Activated CD8-positive, alpha-beta T cell treated with anti-CD3 and anti-CD28 coated beads for 36 hours (primary cell): ENCODE data around the gene APPL2. TPM values are rescaled to one million over a fixed set of nuclear protein-coding genes. Genes with fewer than 3 reads are reported as not detected.
A peak's percentile ranks its signal among the peaks of the same experiment; 100 is the strongest.
"Not testable (repeated sequence)": the region's sequence is repeated elsewhere in the genome, so short reads cannot be mapped to it uniquely, and the experiment has no call there.

ENCODE experiments used
- ATAC-seq: fragments of 200-7000 bp; cut with Tn5 transposase; one replicate; pipeline ENCODE4 v1.10.0; 2021; ENCODE audit warnings: mild to moderate bottlenecking, moderate library complexity
- CTCF ChIA-PET: fragments of 350-600 bp; sonication (Branson Sonifier 250); formaldehyde crosslinking; loops from one replicate; lab custom pipeline; 2021; ENCODE audit warnings: antibody characterized with exemption; lab: Charles Lee
- POLR2A ChIA-PET: fragments of 350-600 bp; sonication (Branson Sonifier 250); formaldehyde crosslinking; loops from one replicate; lab custom pipeline; 2021; ENCODE audit warnings: antibody characterized with exemption; lab: Charles Lee
- DNase-seq: peaks from one replicate; pipeline ENCODE4 v3.0.0-alpha.2; 2020
- H3K27ac Mint-ChIP-seq: one replicate; pipeline ENCODE4 v1.8.0; 2021; ENCODE audit warnings: mild to moderate bottlenecking, mixed read lengths
- H3K27me3 Mint-ChIP-seq: one replicate; pipeline ENCODE4 v1.8.0; 2021; ENCODE audit warnings: mixed read lengths
- H3K36me3 Mint-ChIP-seq: one replicate; pipeline ENCODE4 v1.8.0; 2021; ENCODE audit warnings: low read depth, mixed read lengths
- H3K4me1 Mint-ChIP-seq: one replicate; pipeline ENCODE4 v1.8.0; 2021; ENCODE audit warnings: low read depth, mixed read lengths
- H3K4me3 Mint-ChIP-seq: one replicate; pipeline ENCODE4 v1.8.0; 2021; ENCODE audit warnings: mild to moderate bottlenecking, moderate library complexity, mixed read lengths
- H3K9me3 Mint-ChIP-seq: one replicate; pipeline ENCODE4 v1.8.0; 2021; ENCODE audit warnings: mixed read lengths
- intact Hi-C: fragments of 100-400 bp; cut with micrococcal nuclease; formaldehyde crosslinking; loops from one replicate; pipeline ENCODE4 v1.10.0; 2022
- total RNA-seq, 2 experiments: library from RNA; stranded (reverse); gene quantifications; one replicate each; pipeline ENCODE4 v1.2.3, GENCODE V29; 2021
- TF ChIP-seq, protein P1 (sequence below): fragments of 200-600 bp; IDR thresholded peaks from one replicate; pipeline ENCODE4 v1.8.0; 2022; ENCODE audit warnings: antibody characterized with exemption, mild to moderate bottlenecking

The APPL2 gene
- total RNA-seq, 2 experiments from 2014 or later: 14.5 to 15.8 TPM

DNA sequence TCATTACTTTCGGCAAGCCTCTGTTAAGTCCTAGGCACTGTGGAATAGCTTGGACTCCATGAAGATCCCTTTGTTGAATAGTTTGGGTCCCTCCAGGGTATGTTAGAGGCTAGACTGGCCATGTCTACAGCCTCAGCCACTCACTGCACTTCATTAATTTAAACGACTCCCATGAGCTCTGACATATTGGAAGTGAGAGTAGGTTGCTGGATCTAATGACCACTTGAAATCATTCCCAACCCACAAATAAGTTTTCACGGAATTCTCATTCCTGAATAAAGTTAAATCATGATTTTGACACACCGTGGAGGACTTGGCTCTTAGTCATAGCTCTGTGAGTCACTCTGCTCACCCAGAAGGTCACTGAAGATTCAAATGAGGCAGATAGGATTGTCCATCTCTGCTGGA is 21.4 kb upstream of the APPL2 start:
- H3K4me3 Mint-ChIP-seq: no peak overlapping the region
- no peaks in the 10 kb centered on the region for H3K9me3 Mint-ChIP-seq
- ChIA-PET POLR2A (no interaction called here), CTCF (interaction anchor here (0.9 kb wide), 1 partner anchor 11 kb away, joined by 3 read pairs; no protein-coding TSS in a partner anchor)
- H3K27me3 Mint-ChIP-seq: peaks cover 6% of the 10 kb centered on the region
- ATAC-seq (no peak), DNase-seq (no peak)
- TF ChIP-seq, protein P1, sequence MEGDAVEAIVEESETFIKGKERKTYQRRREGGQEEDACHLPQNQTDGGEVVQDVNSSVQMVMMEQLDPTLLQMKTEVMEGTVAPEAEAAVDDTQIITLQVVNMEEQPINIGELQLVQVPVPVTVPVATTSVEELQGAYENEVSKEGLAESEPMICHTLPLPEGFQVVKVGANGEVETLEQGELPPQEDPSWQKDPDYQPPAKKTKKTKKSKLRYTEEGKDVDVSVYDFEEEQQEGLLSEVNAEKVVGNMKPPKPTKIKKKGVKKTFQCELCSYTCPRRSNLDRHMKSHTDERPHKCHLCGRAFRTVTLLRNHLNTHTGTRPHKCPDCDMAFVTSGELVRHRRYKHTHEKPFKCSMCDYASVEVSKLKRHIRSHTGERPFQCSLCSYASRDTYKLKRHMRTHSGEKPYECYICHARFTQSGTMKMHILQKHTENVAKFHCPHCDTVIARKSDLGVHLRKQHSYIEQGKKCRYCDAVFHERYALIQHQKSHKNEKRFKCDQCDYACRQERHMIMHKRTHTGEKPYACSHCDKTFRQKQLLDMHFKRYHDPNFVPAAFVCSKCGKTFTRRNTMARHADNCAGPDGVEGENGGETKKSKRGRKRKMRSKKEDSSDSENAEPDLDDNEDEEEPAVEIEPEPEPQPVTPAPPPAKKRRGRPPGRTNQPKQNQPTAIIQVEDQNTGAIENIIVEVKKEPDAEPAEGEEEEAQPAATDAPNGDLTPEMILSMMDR: no peak
- intact Hi-C loops: no loop called here
- peaks cover 7% of the 10 kb centered on the region for H3K4me1 Mint-ChIP-seq
- no peak overlapping the region for H3K27ac Mint-ChIP-seq
- H3K36me3 Mint-ChIP-seq: no peaks in the 10 kb centered on the region

DNA sequence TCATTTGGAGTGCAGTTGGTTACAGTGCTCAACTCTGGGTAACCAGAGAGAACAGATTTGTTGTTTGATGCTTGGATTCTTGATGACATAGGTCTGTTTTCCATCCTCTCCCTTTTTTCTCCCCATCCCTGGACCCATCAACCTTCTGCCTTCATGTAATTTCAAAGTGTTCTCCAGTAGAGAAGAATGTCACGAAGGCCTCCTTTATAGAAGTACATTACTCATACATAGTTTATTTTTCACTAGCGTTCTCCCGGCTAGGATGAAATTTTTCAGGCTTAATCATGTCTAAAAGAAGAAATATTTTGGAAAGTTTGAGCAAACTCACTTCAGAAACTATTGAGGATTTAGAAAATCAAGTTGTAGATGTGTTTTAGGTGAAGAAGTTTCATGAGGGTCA is 20.9 kb upstream of the APPL2 start:
- Mint-ChIP-seq H3K36me3 (no peaks in the 10 kb centered on the region), H3K27ac (no peak overlapping the region), H3K4me1 (peaks cover 7% of the 10 kb centered on the region), H3K27me3 (peaks cover 6% of the 10 kb centered on the region), H3K4me3 (no peak overlapping the region), H3K9me3 (no peaks in the 10 kb centered on the region)
- CTCF ChIA-PET: interaction anchor here (0.9 kb wide), 1 partner anchor 12 kb away, joined by 3 read pairs; no protein-coding TSS in a partner anchor
- TF ChIP-seq, protein P1: no peak
- DNase-seq: no peak
- ATAC-seq: no peak
- intact Hi-C loops: no loop called here
- POLR2A ChIA-PET: no interaction called here

DNA sequence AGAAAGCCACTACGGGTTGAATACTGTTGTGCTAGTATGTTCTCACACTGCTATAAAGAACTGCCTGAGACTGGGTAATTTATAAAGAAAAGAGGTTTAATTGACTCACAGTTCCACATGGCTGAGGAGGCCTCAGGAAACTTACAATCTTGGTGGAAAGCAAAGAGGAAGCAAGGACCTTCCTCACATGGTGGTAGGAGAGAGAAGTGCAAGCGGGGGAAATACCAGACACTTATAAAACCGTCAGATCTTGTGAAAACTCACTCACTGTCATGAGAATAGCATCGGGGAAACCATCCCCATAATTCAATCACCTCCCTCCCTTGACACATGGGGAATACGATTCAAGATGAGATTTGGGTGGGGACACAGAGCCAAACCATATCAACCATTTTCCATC is 20.5 kb upstream of the APPL2 start:
- H3K27ac Mint-ChIP-seq, H3K9me3 Mint-ChIP-seq, H3K36me3 Mint-ChIP-seq, ATAC-seq, intact Hi-C loops, H3K4me3 Mint-ChIP-seq, DNase-seq, H3K27me3 Mint-ChIP-seq, H3K4me1 Mint-ChIP-seq: not testable (repeated sequence)
- POLR2A ChIA-PET: interaction anchor here (0.6 kb wide), 1 partner anchor 116 kb away, joined by 5 read pairs; no protein-coding TSS in a partner anchor
- CTCF ChIA-PET: interaction anchor here (0.9 kb wide), 1 partner anchor 12 kb away, joined by 3 read pairs; no protein-coding TSS in a partner anchor

DNA sequence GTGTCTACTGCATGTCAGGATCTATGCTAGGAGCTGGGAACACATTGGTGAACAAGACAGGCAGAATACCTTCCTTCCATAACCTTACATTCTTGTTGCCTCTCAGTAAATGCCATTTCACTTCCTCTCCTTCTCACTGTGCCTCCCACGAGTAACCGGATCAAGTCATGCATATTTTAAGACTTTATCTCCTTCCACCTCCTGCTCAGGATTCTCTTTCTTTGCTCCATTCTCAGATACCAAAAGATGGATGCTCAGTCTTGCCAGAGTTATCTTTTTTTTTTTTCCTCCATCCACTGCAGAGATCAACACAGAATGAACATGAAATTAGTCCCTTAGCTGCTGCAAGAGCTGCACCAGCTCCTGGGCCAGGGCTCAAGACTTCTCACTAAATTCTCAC is 20.0 kb upstream of the APPL2 start:
- ChIA-PET CTCF (no interaction called here), POLR2A (interaction anchor here (0.6 kb wide), 1 partner anchor 116 kb away, joined by 5 read pairs; no protein-coding TSS in a partner anchor)
- H3K4me3 Mint-ChIP-seq: no peak overlapping the region
- peaks cover 6% of the 10 kb centered on the region for H3K27me3 Mint-ChIP-seq
- H3K27ac Mint-ChIP-seq: no peak overlapping the region
- TF ChIP-seq, protein P1: no peak
- ATAC-seq (no peak), DNase-seq (no peak)
- H3K4me1 Mint-ChIP-seq: peaks cover 7% of the 10 kb centered on the region
- no peaks in the 10 kb centered on the region for H3K36me3 Mint-ChIP-seq
- no peaks in the 10 kb centered on the region for H3K9me3 Mint-ChIP-seq
- intact Hi-C loops: no loop called here

DNA sequence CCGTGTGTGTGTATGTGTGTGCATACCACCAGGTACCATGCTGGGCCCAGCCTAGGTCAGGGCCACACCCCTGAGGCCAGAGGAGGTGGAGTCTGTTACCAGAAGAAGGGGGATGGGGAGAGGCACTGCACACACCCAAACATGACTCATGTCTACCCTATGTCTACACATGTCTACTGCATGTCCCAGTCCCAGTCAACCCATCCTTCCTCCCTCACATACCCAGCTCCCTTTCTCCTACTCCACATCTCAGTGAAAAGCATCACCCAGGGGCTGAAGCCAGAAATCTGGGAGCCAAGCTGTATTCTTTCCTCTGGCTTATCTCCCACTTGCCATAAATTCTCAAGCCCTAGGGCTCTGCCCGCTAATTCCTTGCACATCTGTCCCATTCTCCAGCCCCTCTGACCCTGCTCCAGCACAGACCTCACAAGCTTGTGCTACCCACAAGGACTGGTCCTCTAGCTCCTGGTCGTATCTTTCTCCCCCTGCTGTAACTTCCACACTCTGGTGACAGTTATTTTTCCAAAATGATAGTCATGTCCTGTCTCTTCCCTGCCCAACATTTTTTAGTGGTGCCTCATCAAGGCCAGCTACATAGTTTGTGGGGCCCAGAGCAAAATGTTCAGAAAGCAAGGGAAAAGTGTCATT is 18.0 kb upstream of the APPL2 start:
- Mint-ChIP-seq H3K4me3 (no peak overlapping the region), H3K27ac (no peak overlapping the region), H3K9me3 (no peaks in the 10 kb centered on the region), H3K36me3 (no peaks in the 10 kb centered on the region), H3K4me1 (peaks cover 7% of the 10 kb centered on the region), H3K27me3 (peaks cover 1% of the 10 kb centered on the region)
- ChIA-PET CTCF (no interaction called here), POLR2A (no interaction called here)
- intact Hi-C loops: no loop called here
- no peak for DNase-seq
- peak; percentile 66 for ATAC-seq
- TF ChIP-seq, protein P1: no peak
